ENCODE results near the gene TMEM132A.

Gene TMEM132A

GRCh38 chr11:60935676-60936442 lies 11.6 kb downstream of the TMEM132A start:
- Mint-ChIP-seq H3K27ac (no peak overlapping the region), H3K4me3 (no peak overlapping the region), H3K9me3 (no peaks in the 10 kb centered on the region), H3K36me3 (ENCODE audit: low read depth) (no peaks in the 10 kb centered on the region), H3K27me3 (no peaks in the 10 kb centered on the region), H3K4me1 (ENCODE audit: low read depth) (no peaks in the 10 kb centered on the region)

DNA sequence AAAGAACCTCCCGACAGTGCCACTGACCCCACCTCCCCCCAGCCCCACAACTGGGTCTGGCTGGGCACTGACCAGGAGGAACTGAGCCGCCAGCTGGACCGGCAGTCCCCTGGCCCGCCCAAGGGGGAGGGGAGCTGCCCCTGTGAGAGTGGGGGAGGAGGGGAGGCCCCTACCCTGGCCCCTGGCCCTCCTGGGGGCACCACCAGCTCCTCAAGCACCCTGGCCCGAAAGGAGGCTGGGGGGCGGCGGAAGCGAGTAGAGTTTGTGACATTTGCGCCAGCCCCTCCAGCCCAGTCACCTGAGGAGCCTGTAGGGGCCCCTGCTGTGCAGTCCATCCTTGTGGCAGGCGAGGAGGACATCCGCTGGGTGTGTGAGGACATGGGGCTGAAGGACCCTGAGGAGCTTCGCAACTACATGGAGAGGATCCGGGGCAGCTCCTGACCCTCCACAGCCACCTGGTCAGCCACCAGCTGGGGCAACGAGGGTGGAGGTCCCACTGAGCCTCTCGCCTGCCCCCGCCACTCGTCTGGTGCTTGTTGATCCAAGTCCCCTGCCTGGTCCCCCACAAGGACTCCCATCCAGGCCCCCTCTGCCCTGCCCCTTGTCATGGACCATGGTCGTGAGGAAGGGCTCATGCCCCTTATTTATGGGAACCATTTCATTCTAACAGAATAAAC lies 12.3 kb downstream of the TMEM132A start:
- no peaks in the 10 kb centered on the region for H3K9me3 Mint-ChIP-seq
- H3K4me1 Mint-ChIP-seq (ENCODE audit: low read depth) = no peaks in the 10 kb centered on the region
- no peak overlapping the region for H3K4me3 Mint-ChIP-seq
- H3K27ac Mint-ChIP-seq = no peak overlapping the region
- H3K36me3 Mint-ChIP-seq (ENCODE audit: low read depth) = no peaks in the 10 kb centered on the region
- no peaks in the 10 kb centered on the region for H3K27me3 Mint-ChIP-seq

DNA sequence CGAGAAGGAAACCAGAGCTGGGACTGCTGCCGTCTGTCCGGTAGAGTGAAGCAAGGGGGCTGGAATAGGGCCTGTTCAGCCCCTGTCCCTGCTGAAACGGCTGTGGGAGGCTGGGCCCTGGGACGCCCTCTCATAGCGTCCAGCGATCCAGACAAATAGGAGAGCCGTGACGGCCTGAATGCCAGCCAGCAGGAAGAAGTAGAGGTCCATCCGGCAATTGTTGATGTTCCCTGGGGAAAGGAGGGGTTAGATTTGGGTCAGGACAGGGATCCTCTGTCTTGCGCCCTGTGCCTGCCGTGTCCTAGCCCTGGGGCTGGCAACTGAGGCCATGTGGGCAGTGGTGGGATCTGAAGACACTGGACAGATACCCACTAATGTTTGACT lies 12.9 kb downstream of the TMEM132A start:
- H3K27ac Mint-ChIP-seq = no peak overlapping the region
- H3K4me3 Mint-ChIP-seq = no peak overlapping the region
- H3K36me3 Mint-ChIP-seq (ENCODE audit: low read depth) = no peaks in the 10 kb centered on the region
- no peaks in the 10 kb centered on the region for H3K27me3 Mint-ChIP-seq
- no peaks in the 10 kb centered on the region for H3K4me1 Mint-ChIP-seq (ENCODE audit: low read depth)
- H3K9me3 Mint-ChIP-seq = no peaks in the 10 kb centered on the region

GRCh38 chr11:60937811-60938210 lies 13.6 kb downstream of the TMEM132A start:
- H3K9me3 Mint-ChIP-seq = no peaks in the 10 kb centered on the region
- no peaks in the 10 kb centered on the region for H3K27me3 Mint-ChIP-seq
- no peak overlapping the region for H3K4me3 Mint-ChIP-seq
- no peak overlapping the region for H3K27ac Mint-ChIP-seq
- no peaks in the 10 kb centered on the region for H3K36me3 Mint-ChIP-seq (ENCODE audit: low read depth)
- H3K4me1 Mint-ChIP-seq (ENCODE audit: low read depth) = no peaks in the 10 kb centered on the region

DNA sequence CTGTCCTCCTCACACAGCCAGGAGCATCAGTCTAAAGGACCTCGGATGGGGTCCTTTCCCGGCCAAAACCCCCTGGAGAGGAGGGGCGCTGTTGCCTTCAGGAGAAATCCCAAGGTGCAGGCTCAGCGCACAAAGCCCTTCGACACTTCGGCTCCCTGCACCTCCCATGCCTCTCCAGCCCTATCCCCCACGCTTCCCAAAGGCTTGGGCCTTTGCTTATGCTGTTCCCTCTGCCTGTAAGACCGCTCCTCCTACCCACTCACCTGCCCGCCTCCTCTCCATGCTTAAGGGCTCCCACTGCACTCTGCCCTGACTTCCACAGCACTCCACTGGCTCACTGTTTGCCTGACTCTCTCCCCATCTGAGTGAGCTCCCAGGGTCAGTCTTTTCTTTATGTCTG lies 14.2 kb downstream of the TMEM132A start:
- H3K4me1 Mint-ChIP-seq (ENCODE audit: low read depth) = no peaks in the 10 kb centered on the region
- H3K27me3 Mint-ChIP-seq = no peaks in the 10 kb centered on the region
- H3K27ac Mint-ChIP-seq = no peak overlapping the region
- no peak overlapping the region for H3K4me3 Mint-ChIP-seq
- H3K36me3 Mint-ChIP-seq (ENCODE audit: low read depth) = no peaks in the 10 kb centered on the region
- no peaks in the 10 kb centered on the region for H3K9me3 Mint-ChIP-seq

- Mint-ChIP-seq H3K27ac (no peak overlapping the region), H3K9me3 (no peaks in the 10 kb centered on the region), H3K27me3 (no peaks in the 10 kb centered on the region), H3K4me1 (ENCODE audit: low read depth) (peaks cover 3% of the 10 kb centered on the region), H3K36me3 (ENCODE audit: low read depth) (peaks cover 3% of the 10 kb centered on the region), H3K4me3 (no peak overlapping the region)
Observed at GRCh38 chr11:60939301-60939700, 15.0 kb downstream of the TMEM132A start.

- Mint-ChIP-seq H3K36me3 (ENCODE audit: low read depth) (peaks cover 5% of the 10 kb centered on the region), H3K4me1 (ENCODE audit: low read depth) (peaks cover 6% of the 10 kb centered on the region), H3K9me3 (no peaks in the 10 kb centered on the region), H3K4me3 (no peak overlapping the region), H3K27me3 (no peaks in the 10 kb centered on the region), H3K27ac (no peak overlapping the region)
Observed at GRCh38 chr11:60939855-60940254, 15.6 kb downstream of the TMEM132A start.

DNA sequence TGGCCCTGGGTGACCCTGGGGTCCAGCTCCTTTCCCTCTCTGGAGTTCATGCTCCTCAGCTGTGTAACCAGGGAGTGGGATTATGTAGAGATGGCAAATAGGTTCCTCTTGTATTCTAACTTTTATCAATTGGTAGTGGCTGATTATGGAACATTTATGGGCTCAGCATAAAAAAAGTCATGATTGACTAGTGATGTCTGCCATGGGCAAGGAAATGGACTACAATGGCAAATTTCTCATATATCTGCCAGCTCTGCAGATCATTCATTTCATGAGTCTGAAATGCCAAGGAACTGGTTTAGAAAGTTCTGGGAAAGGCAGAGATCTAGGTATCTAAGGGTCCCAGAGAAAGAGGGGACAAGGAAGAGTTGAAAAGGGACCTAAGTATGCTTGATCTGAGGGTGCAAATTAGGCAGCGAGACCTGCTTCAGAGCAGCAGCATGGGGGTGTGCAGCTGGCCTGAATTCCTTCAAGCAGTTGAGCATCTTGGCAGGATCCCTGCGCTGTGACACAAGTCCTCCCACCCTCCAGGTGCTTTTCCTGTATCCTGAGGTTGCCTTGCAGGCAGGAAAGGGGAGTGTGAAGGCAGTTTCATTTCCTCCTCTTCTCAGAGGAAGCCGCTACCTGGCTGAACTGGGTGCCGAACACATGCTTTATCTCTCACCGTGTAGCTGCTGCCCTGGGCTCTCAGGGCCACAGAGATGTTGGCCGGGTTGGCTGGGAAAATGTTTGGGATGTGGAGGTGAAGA lies 17.3 kb downstream of the TMEM132A start:
- H3K36me3 Mint-ChIP-seq (ENCODE audit: low read depth) = peaks cover 5% of the 10 kb centered on the region
- H3K27me3 Mint-ChIP-seq = no peaks in the 10 kb centered on the region
- H3K9me3 Mint-ChIP-seq = no peaks in the 10 kb centered on the region
- no peak overlapping the region for H3K27ac Mint-ChIP-seq
- no peak overlapping the region for H3K4me3 Mint-ChIP-seq
- peaks cover 6% of the 10 kb centered on the region for H3K4me1 Mint-ChIP-seq (ENCODE audit: low read depth)

DNA sequence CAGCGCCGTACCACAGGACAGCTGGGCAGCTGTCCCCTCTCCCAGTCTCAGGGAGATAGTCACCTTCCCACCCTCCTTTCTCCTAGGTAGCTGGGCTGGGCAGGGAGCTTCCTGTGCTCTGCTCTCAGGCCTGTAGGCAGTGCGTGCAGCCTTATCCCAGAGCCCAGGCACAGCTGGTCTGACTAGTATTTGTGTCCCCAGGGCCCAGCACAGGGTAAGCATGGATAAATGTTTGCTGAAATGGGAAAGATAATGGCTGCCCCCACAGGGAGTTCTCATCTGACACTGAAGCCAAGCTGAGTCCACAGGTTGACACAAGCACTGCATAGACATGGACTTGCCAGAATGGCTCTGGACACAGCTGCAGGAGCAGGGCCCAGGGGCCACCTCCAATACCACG lies 18.0 kb downstream of the TMEM132A start:
- Mint-ChIP-seq H3K4me1 (ENCODE audit: low read depth) (peaks cover 6% of the 10 kb centered on the region), H3K9me3 (no peaks in the 10 kb centered on the region), H3K27me3 (no peaks in the 10 kb centered on the region), H3K4me3 (no peak overlapping the region), H3K27ac (no peak overlapping the region), H3K36me3 (ENCODE audit: low read depth) (peaks cover 5% of the 10 kb centered on the region)

- no peaks in the 10 kb centered on the region for H3K9me3 Mint-ChIP-seq
- peaks cover 6% of the 10 kb centered on the region for H3K4me1 Mint-ChIP-seq (ENCODE audit: low read depth)
- peaks cover 5% of the 10 kb centered on the region for H3K36me3 Mint-ChIP-seq (ENCODE audit: low read depth)
- H3K27ac Mint-ChIP-seq = no peak overlapping the region
- no peak overlapping the region for H3K4me3 Mint-ChIP-seq
- no peaks in the 10 kb centered on the region for H3K27me3 Mint-ChIP-seq
Observed at GRCh38 chr11:60942970-60943565, 18.8 kb downstream of the TMEM132A start.

DNA sequence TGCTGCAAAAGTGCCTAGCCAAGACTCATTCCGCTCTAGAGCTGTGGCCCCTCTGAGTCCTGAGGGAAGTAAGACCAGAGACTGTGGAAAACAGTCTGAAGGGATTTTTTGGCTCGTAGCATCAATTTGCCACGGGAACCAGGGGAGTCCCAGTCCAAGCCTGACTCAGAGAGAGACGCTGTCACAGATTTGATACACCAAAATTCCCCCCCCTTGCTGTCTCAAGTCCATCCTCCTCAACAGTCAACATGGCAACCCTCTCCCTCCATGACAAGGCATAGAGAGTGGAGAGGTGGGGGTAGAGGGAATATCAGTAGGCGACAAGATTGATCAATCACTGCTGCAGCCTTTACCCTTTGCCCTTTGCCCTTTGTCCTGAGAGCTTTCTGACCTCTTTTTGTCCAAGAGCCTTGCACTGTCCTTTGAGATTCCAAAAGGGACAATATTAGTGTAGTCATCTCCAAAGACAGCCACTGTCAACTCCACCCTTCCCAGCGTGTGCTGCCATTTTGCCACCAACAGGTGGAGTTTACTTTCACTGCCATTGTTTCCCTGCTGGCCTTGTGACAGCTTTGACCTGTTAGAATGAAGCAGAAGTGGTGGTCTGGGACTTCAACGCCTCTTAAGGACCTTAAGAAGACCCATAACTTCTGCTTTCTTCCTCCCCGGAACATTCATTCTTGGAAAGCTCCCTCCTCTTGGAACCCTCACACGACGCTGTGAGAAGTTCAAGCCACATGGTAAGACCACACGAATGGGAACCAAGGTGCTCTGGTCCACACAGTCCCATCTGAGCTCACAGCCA lies 20.4 kb downstream of the TMEM132A start:
- no peaks in the 10 kb centered on the region for H3K27me3 Mint-ChIP-seq
- no peaks in the 10 kb centered on the region for H3K9me3 Mint-ChIP-seq
- peak overlapping the region; percentile 34 for H3K27ac Mint-ChIP-seq
- H3K4me3 Mint-ChIP-seq = no peak overlapping the region
- H3K36me3 Mint-ChIP-seq (ENCODE audit: low read depth) = peaks cover 5% of the 10 kb centered on the region
- H3K4me1 Mint-ChIP-seq (ENCODE audit: low read depth) = peaks cover 11% of the 10 kb centered on the region

DNA sequence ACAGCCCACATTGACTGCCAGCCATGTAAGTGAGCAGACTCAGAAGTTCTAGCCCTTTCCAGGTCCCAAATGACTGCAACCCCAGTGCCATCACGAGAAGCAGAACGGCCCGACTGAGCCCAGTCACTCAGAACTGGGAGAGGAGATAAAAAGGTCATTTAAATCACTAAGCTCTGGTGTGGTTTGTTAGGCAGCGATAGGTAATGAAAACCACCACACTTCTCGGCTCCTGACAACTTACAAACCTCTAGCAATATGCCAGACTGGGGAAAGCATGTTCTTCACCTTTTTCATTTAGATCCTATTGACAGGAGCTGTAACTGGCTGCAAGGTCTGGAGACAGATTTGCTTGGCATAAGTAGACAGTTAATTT lies 21.0 kb downstream of the TMEM132A start:
- H3K36me3 Mint-ChIP-seq (ENCODE audit: low read depth) = peaks cover 5% of the 10 kb centered on the region
- no peaks in the 10 kb centered on the region for H3K27me3 Mint-ChIP-seq
- no peak overlapping the region for H3K4me3 Mint-ChIP-seq
- H3K9me3 Mint-ChIP-seq = no peaks in the 10 kb centered on the region
- H3K4me1 Mint-ChIP-seq (ENCODE audit: low read depth) = peaks cover 15% of the 10 kb centered on the region
- H3K27ac Mint-ChIP-seq = no peak overlapping the region

GRCh38 chr11:60946601-60947264 lies 22.5 kb downstream of the TMEM132A start:
- Mint-ChIP-seq H3K27ac (no peak overlapping the region), H3K27me3 (no peaks in the 10 kb centered on the region), H3K9me3 (no peaks in the 10 kb centered on the region), H3K36me3 (ENCODE audit: low read depth) (peaks cover 5% of the 10 kb centered on the region), H3K4me3 (no peak overlapping the region), H3K4me1 (ENCODE audit: low read depth) (peaks cover 19% of the 10 kb centered on the region)

- H3K4me1 Mint-ChIP-seq (ENCODE audit: low read depth) = peaks cover 29% of the 10 kb centered on the region
- no peak overlapping the region for H3K27ac Mint-ChIP-seq
- H3K27me3 Mint-ChIP-seq = peaks cover 4% of the 10 kb centered on the region
- H3K9me3 Mint-ChIP-seq = no peaks in the 10 kb centered on the region
- H3K36me3 Mint-ChIP-seq (ENCODE audit: low read depth) = peaks cover 5% of the 10 kb centered on the region
- no peak overlapping the region for H3K4me3 Mint-ChIP-seq
Observed at GRCh38 chr11:60947700-60948099, 23.4 kb downstream of the TMEM132A start.
